Measurements from ENCODE around the gene NDUFB7. TPM values are rescaled to one million over a fixed set of nuclear protein-coding genes. Genes with fewer than 3 reads are reported as not detected.

NDUFB7 gene
- total and polyA plus RNA-seq, 2 experiments from 2014 or later: 289 to 463 TPM

DNA sequence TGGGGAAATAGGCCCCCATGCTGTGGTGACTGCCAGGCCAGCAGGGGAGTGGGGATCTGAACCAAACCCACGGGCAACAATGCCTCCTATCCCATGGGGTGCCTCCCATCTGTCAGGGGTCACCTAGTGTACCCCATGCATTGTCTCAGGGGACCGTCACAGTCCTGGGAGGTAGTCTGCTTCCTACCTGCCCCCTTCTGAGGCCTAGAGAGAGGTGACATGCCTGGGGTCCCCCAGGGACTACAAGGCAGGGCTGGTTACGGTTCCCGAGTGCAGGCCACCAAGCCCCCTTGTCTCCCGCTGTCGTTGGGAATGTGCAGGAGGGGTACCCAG, 11.1 kb downstream of the NDUFB7 start (continued):
- TF ChIP-seq, protein P1, sequence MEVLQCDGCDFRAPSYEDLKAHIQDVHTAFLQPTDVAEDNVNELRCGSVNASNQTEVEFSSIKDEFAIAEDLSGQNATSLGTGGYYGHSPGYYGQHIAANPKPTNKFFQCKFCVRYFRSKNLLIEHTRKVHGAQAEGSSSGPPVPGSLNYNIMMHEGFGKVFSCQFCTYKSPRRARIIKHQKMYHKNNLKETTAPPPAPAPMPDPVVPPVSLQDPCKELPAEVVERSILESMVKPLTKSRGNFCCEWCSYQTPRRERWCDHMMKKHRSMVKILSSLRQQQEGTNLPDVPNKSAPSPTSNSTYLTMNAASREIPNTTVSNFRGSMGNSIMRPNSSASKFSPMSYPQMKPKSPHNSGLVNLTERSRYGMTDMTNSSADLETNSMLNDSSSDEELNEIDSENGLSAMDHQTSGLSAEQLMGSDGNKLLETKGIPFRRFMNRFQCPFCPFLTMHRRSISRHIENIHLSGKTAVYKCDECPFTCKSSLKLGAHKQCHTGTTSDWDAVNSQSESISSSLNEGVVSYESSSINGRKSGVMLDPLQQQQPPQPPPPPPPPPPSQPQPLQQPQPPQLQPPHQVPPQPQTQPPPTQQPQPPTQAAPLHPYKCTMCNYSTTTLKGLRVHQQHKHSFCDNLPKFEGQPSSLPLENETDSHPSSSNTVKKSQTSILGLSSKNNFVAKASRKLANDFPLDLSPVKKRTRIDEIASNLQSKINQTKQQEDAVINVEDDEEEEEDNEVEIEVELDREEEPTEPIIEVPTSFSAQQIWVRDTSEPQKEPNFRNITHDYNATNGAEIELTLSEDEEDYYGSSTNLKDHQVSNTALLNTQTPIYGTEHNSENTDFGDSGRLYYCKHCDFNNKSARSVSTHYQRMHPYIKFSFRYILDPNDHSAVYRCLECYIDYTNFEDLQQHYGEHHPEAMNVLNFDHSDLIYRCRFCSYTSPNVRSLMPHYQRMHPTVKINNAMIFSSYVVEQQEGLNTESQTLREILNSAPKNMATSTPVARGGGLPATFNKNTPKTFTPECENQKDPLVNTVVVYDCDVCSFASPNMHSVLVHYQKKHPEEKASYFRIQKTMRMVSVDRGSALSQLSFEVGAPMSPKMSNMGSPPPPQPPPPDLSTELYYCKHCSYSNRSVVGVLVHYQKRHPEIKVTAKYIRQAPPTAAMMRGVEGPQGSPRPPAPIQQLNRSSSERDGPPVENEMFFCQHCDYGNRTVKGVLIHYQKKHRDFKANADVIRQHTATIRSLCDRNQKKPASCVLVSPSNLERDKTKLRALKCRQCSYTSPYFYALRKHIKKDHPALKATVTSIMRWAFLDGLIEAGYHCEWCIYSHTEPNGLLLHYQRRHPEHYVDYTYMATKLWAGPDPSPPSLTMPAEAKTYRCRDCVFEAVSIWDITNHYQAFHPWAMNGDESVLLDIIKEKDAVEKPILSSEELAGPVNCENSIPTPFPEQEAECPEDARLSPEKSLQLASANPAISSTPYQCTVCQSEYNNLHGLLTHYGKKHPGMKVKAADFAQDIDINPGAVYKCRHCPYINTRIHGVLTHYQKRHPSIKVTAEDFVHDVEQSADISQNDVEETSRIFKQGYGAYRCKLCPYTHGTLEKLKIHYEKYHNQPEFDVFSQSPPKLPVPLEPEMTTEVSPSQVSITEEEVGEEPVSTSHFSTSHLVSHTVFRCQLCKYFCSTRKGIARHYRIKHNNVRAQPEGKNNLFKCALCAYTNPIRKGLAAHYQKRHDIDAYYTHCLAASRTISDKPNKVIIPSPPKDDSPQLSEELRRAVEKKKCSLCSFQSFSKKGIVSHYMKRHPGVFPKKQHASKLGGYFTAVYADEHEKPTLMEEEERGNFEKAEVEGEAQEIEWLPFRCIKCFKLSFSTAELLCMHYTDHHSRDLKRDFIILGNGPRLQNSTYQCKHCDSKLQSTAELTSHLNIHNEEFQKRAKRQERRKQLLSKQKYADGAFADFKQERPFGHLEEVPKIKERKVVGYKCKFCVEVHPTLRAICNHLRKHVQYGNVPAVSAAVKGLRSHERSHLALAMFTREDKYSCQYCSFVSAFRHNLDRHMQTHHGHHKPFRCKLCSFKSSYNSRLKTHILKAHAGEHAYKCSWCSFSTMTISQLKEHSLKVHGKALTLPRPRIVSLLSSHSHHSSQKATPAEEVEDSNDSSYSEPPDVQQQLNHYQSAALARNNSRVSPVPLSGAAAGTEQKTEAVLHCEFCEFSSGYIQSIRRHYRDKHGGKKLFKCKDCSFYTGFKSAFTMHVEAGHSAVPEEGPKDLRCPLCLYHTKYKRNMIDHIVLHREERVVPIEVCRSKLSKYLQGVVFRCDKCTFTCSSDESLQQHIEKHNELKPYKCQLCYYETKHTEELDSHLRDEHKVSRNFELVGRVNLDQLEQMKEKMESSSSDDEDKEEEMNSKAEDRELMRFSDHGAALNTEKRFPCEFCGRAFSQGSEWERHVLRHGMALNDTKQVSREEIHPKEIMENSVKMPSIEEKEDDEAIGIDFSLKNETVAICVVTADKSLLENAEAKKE (CRISPR knock-in tag; IDR thresholded peaks at IDR 0.05): no peak
- TF ChIP-seq NANOG (IDR thresholded peaks at IDR 0.05; ENCODE audit: borderline replicate concordance): no peak
- no peak for TF ChIP-seq ZNF331 (CRISPR knock-in tag; IDR thresholded peaks at IDR 0.05; ENCODE audit: low read depth)
- TF ChIP-seq EZH2phosphoT487 (IDR thresholded peaks at IDR 0.05; ENCODE audit: unreplicated experiment): no peak
- TF ChIP-seq ETS1 (IDR thresholded peaks at IDR 0.05): no peak
- TF ChIP-seq, protein P2, sequence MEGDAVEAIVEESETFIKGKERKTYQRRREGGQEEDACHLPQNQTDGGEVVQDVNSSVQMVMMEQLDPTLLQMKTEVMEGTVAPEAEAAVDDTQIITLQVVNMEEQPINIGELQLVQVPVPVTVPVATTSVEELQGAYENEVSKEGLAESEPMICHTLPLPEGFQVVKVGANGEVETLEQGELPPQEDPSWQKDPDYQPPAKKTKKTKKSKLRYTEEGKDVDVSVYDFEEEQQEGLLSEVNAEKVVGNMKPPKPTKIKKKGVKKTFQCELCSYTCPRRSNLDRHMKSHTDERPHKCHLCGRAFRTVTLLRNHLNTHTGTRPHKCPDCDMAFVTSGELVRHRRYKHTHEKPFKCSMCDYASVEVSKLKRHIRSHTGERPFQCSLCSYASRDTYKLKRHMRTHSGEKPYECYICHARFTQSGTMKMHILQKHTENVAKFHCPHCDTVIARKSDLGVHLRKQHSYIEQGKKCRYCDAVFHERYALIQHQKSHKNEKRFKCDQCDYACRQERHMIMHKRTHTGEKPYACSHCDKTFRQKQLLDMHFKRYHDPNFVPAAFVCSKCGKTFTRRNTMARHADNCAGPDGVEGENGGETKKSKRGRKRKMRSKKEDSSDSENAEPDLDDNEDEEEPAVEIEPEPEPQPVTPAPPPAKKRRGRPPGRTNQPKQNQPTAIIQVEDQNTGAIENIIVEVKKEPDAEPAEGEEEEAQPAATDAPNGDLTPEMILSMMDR (conservative IDR thresholded peaks at IDR 0.05; ENCODE audit: low read depth in 2 of 2): no peak

Data from GM23338 (cell line).